H1 (cell line): Measurements from ENCODE around the gene SEMA3F. TPM values are rescaled to one million over a fixed set of nuclear protein-coding genes. Genes with fewer than 3 reads are reported as not detected.

ENCODE experiments used
- CTCF ChIA-PET: fragments of 300-600 bp; sonication (Branson Sonifier 250); formaldehyde crosslinking; loops from one replicate; lab custom pipeline; 2021; ENCODE audit not compliant: partially characterized antibody; lab: Charles Lee
- POLR2A ChIA-PET: fragments of 300-600 bp; sonication (Branson Sonifier 250); formaldehyde crosslinking; loops from one replicate; lab custom pipeline; 2021; ENCODE audit warnings: inconsistent platforms; ENCODE audit not compliant: partially characterized antibody; lab: Charles Lee
- DNase-seq, 2 experiments: peaks; one replicate each; pipeline versions ENCODE4 v3.0.0 to v3.0.0-alpha.2; 2010 to 2022; ENCODE audit warnings: low spot score in 2 of 2, low read depth in 1 of 2, mixed read lengths in 1 of 2
- FAIRE-seq: peaks from 2 replicates; lab custom pipeline; 2011; peaks lifted over from hg19 to GRCh38; lab: Jason Lieb, UNC
- H2AFZ ChIP-seq: 2 replicates; pipeline ENCODE4 v1.8.1; 2012; ENCODE audit warnings: low read length, inconsistent platforms
- H2AK5ac ChIP-seq: 2 replicates; pipeline ENCODE4 v1.6.1; 2013; ENCODE audit warnings: low read depth, low read length
- H2BK120ac ChIP-seq: replicated peaks from 2 replicates; pipeline ENCODE3; 2013; ENCODE audit warnings: low read depth, low read length, inconsistent platforms
- H2BK12ac ChIP-seq: 2 replicates; pipeline ENCODE4 v1.6.1; 2013; ENCODE audit warnings: low read depth, low read length
- H2BK15ac ChIP-seq: 2 replicates; pipeline ENCODE4 v1.6.1; 2013; ENCODE audit warnings: low read length
- H2BK20ac ChIP-seq: 2 replicates; pipeline ENCODE4 v1.6.1; 2013; ENCODE audit warnings: low read length
- H2BK5ac ChIP-seq: 2 replicates; pipeline ENCODE4 v1.6.1; 2013; ENCODE audit warnings: low read depth, low read length
- H3K14ac ChIP-seq: 2 replicates; pipeline ENCODE4 v1.6.1; 2013; ENCODE audit warnings: inconsistent platforms; ENCODE audit not compliant: insufficient read length
- H3K18ac ChIP-seq: 2 replicates; pipeline ENCODE4 v1.6.1; 2013; ENCODE audit warnings: low read length; ENCODE audit errors: extremely low read depth
- H3K23ac ChIP-seq: 2 replicates; pipeline ENCODE4 v1.6.1; 2013; ENCODE audit warnings: inconsistent platforms; ENCODE audit not compliant: insufficient read length
- H3K23me2 ChIP-seq: 2 replicates; pipeline ENCODE4 v1.6.1; 2013; ENCODE audit warnings: low read depth, low read length
- H3K27ac ChIP-seq: 2 replicates; pipeline ENCODE4 v1.6.1; 2011; ENCODE audit warnings: low read depth, low read length, inconsistent platforms
- H3K27me3 ChIP-seq, 4 experiments: replicated peaks in 1 of 4; 1 replicate in 1 of 4; 2 replicates in 3 of 4; pipeline versions ENCODE4 v1.6.1 to v1.8.1; 2011 to 2013; ENCODE audit warnings: low read length in 3 of 4, mild to moderate bottlenecking in 3 of 4, inconsistent platforms in 2 of 4, mixed read lengths in 2 of 4, moderate library complexity in 1 of 4; ENCODE audit not compliant: control insufficient read depth in 3 of 4, insufficient read depth in 3 of 4; ENCODE audit errors: extremely low read depth in 1 of 4
- H3K36me3 ChIP-seq, 4 experiments: 2 replicates each; pipeline versions ENCODE4 v1.6.1 to v1.8.1; 2011 to 2013; ENCODE audit warnings: mild to moderate bottlenecking in 4 of 4, low read length in 3 of 4, moderate library complexity in 2 of 4, control low read depth in 1 of 4, inconsistent platforms in 1 of 4; ENCODE audit not compliant: insufficient read depth in 4 of 4, control insufficient read depth in 2 of 4
- H3K4ac ChIP-seq: replicated peaks from 2 replicates; pipeline ENCODE3; 2013; ENCODE audit warnings: low read length, low read depth, mixed read lengths, inconsistent platforms; ENCODE audit not compliant: insufficient read length
- H3K4me1 ChIP-seq, 4 experiments: replicated peaks in 1 of 4; 1 replicate in 1 of 4; 2 replicates in 3 of 4; pipeline versions ENCODE4 v1.6.1 to v1.8.1; 2011 to 2013; ENCODE audit warnings: low read length in 3 of 4, inconsistent platforms in 2 of 4, mixed read lengths in 1 of 4; ENCODE audit not compliant: insufficient read depth in 4 of 4, control insufficient read depth in 3 of 4
- H3K4me2 ChIP-seq, 2 experiments: 2 replicates each; pipeline versions ENCODE4 v1.6.1 to v1.8.1; 2011 to 2013; ENCODE audit warnings: low read depth in 2 of 2, low read length in 2 of 2, control low read depth in 1 of 2, inconsistent platforms in 1 of 2, mild to moderate bottlenecking in 1 of 2; ENCODE audit not compliant: insufficient read depth in 1 of 2
- H3K4me3 ChIP-seq, 4 experiments: fragments of 200-600, 300-600 bp in 1 of 4; sonication (generic), shearing (Covaris generic), sonication (Bioruptor Twin) in 1 of 4; 2 replicates each; pipeline versions ENCODE4 v1.5.1 to v1.8.1; 2011 to 2016; ENCODE audit warnings: low read length in 4 of 4, low read depth in 3 of 4, control low read depth in 2 of 4, inconsistent platforms in 2 of 4, mild to moderate bottlenecking in 2 of 4, mixed read lengths in 1 of 4, moderate library complexity in 1 of 4; ENCODE audit not compliant: insufficient read depth in 2 of 4; ENCODE audit errors: extremely low read depth in 1 of 4
- H3K56ac ChIP-seq: replicated peaks from 2 replicates; pipeline ENCODE3; 2013; ENCODE audit warnings: low read depth, mild to moderate bottlenecking, mixed read lengths, low read length, inconsistent platforms; ENCODE audit not compliant: insufficient read length
- H3K79me1 ChIP-seq: 2 replicates; pipeline ENCODE4 v1.6.1; 2013; ENCODE audit warnings: low read depth, low read length, control low read depth
- H3K79me2 ChIP-seq, 2 experiments: 2 replicates each; pipeline versions ENCODE4 v1.6.1 to v1.8.1; 2012 to 2013; ENCODE audit warnings: low read length in 2 of 2, mild to moderate bottlenecking in 2 of 2, inconsistent platforms in 1 of 2; ENCODE audit not compliant: insufficient read depth in 2 of 2, control insufficient read depth in 1 of 2
- H3K9ac ChIP-seq, 4 experiments: replicated peaks in 1 of 4; 1 replicate in 1 of 4; 2 replicates in 3 of 4; pipeline versions ENCODE4 v1.6.1 to v1.8.1; 2011 to 2013; ENCODE audit warnings: low read depth in 3 of 4, low read length in 3 of 4, control low read depth in 2 of 4, mild to moderate bottlenecking in 2 of 4, moderate library complexity in 2 of 4, inconsistent platforms in 1 of 4; ENCODE audit errors: extremely low read depth in 1 of 4
- H3K9me3 ChIP-seq, 2 experiments: 2 replicates each; pipeline versions ENCODE4 v1.6.1 to v1.8.1; 2012 to 2013; ENCODE audit warnings: mild to moderate bottlenecking in 2 of 2, moderate library complexity in 2 of 2, control low read depth in 1 of 2, inconsistent platforms in 1 of 2, low read depth in 1 of 2, low read length in 1 of 2, mixed read lengths in 1 of 2; ENCODE audit not compliant: insufficient read depth in 2 of 2
- H4K20me1 ChIP-seq, 2 experiments: replicated peaks in 1 of 2; 2 replicates each; pipeline versions ENCODE3 to v1.8.1; 2011 to 2013; ENCODE audit warnings: inconsistent platforms in 2 of 2, low read length in 2 of 2, mild to moderate bottlenecking in 1 of 2; ENCODE audit not compliant: insufficient read depth in 2 of 2, control insufficient read depth in 1 of 2
- H4K5ac ChIP-seq: 2 replicates; pipeline ENCODE4 v1.6.1; 2013; ENCODE audit warnings: low read length, low read depth, mixed read lengths, inconsistent platforms; ENCODE audit not compliant: insufficient read length
- H4K8ac ChIP-seq: 2 replicates; pipeline ENCODE4 v1.8.0; 2013; ENCODE audit warnings: mild to moderate bottlenecking, moderate library complexity, low read length, inconsistent platforms; ENCODE audit not compliant: insufficient read depth; ENCODE audit errors: extremely low read depth
- H4K91ac ChIP-seq: replicated peaks from 2 replicates; pipeline ENCODE3; 2013; ENCODE audit warnings: low read length, mixed read lengths, inconsistent platforms; ENCODE audit not compliant: insufficient read length
- CTBP2 ChIP-seq: IDR thresholded peaks from 2 replicates; pipeline ENCODE4 v1.7.0; 2011; ENCODE audit warnings: borderline replicate concordance, mild to moderate bottlenecking, moderate library complexity, mixed read lengths, low read length; ENCODE audit not compliant: insufficient read depth, insufficient read length
- NRF1 ChIP-seq: IDR thresholded peaks from 2 replicates; pipeline ENCODE4 v1.6.1; 2011; ENCODE audit warnings: mild to moderate bottlenecking, low read depth, low read length, improper control_type of control experiment
- POLR2AphosphoS5 ChIP-seq: IDR thresholded peaks from 2 replicates; pipeline ENCODE4 v1.6.1; 2011; ENCODE audit warnings: low read depth, low read length
- RAD21 ChIP-seq, 2 experiments: IDR thresholded peaks in 1 of 2; conservative IDR thresholded peaks in 1 of 2; 2 replicates each; pipeline ENCODE4 v1.6.1; 2011; ENCODE audit warnings: low read depth in 2 of 2, low read length in 2 of 2, improper control_type of control experiment in 1 of 2, inconsistent platforms in 1 of 2, mild to moderate bottlenecking in 1 of 2, moderate library complexity in 1 of 2
- YY1 ChIP-seq: IDR thresholded peaks from 2 replicates; pipeline ENCODE4 v1.6.1; 2011; ENCODE audit warnings: low read depth, mild to moderate bottlenecking, low read length
- WGBS, 2 experiments: shearing (Covaris generic) in 1 of 2; methylation state at CpG; one replicate each; pipeline versions ENCODE4 v1.1.6 to v1.1.7; 2013 to 2015; ENCODE audit warnings: low lambda C conversion rate in 2 of 2, mixed read lengths in 2 of 2, inconsistent platforms in 1 of 2, low coverage in 1 of 2, missing lambda C conversion rate in 1 of 2; ENCODE audit not compliant: insufficient replicate concordance in 2 of 2, insufficient coverage in 1 of 2, insufficient read length in 1 of 2; ENCODE audit errors: extremely low coverage in 1 of 2, missing lambda C conversion rate in 1 of 2; 5-methylcytosine and 5-hydroxymethylcytosine counted together
- polyA plus RNA-seq, 7 experiments: library from polyadenylated mRNA; depleted of rRNA in 3 of 7; stranded (reverse) in 5 of 7; unstranded in 2 of 7; fragments of >200 nt in 5 of 7; fragments of 200-250 nt in 2 of 7; gene quantifications; 1 replicate in 5 of 7; 2 replicates in 1 of 7; 4 replicates in 1 of 7; pipeline versions ENCODE4 v1.2.1 to v1.2.3, GENCODE V29; 2011 to 2013; ENCODE audit warnings: missing spikeins in 2 of 7, mixed read lengths in 2 of 7
- total RNA-seq: library from RNA; stranded (reverse); fragmentation: NEBNext Ultra II Directional; extraction: Animal tissue kit (Norgen Biotek cat#: 25700); gene quantifications from 2 replicates; pipeline ENCODE4 v1.2.1, GENCODE V29; 2021

Gene SEMA3F
- total and polyA plus RNA-seq, 2 of the 8 experiments (the other 6 are each of a cell fraction or from before 2014, with no cell fraction given), result 20.3 to 37.0 TPM

DNA sequence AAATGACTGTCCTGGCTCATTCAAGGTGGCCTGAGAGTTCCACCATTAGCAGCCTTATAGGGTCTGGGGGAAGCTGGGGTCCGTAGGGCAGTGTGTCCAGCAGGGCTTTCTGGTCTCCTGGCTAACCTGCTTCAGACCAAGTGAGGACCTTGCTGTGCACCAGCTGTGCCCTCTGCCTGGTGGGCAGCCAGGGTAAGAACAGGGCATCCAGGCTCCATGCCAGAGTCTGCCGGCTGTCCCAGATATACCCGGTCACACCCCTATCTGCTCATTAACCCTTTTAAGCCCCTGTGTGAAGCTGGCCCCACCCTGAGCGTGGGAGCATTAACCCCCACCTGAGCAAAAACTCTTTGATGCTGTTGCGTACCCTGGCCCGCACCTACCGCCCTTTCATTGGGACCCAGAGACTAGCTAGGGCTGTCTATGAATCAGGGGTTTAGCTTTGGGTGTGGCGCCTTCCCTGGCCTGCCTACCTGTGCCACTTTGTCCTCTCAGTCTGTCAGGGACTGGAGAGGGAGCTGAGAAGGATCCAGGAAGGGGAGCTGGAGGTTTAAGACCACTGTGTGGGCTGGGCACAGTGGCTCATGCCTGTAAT is 17.6 kb downstream of the SEMA3F start:
- CTCF ChIA-PET, result interaction anchor here (0.8 to 25.0 kb wide), 17 partner anchors 9 to 69 kb away, joined by 3 to 299 read pairs (median 7); partner anchors contain the start of gene GNAT1

More for the DNA sequence above, 17.6 kb downstream of the SEMA3F start:
- H3K4me2 ChIP-seq, result no peak overlapping the region
- H2BK5ac ChIP-seq, result 0 out of 2 replicates have a peak overlapping the region, but pooled peaks have one; percentile 9
- no peaks in the 10 kb centered on the region for H3K27me3 ChIP-seq
- no peak for TF ChIP-seq POLR2AphosphoS5
- no peak for TF ChIP-seq NRF1
- TF ChIP-seq YY1, result no peak
- TF ChIP-seq RAD21 (IDR thresholded peaks at IDR 0.05 in 1 of 2, conservative IDR thresholded peaks at IDR 0.05 in 1 of 2; ENCODE audit: low read depth in 2 of 2, low read length in 2 of 2), result no peak
- TF ChIP-seq CTBP2, result no peak
- no peak overlapping the region for H3K9ac ChIP-seq
- no peak overlapping the region for H2BK12ac ChIP-seq
- peaks cover 0 to 10% (median 3%) of the 10 kb centered on the region in 4 experiments; a peak in 3 of 7 replicates for H3K4me1 ChIP-seq
- peaks cover 6 to 16% of the 10 kb centered on the region in 2 experiments for H4K20me1 ChIP-seq
- H4K5ac ChIP-seq, result no peak overlapping the region
- H3K27ac ChIP-seq, result no peak overlapping the region
- H2AFZ ChIP-seq, result no peak overlapping the region
- H4K8ac ChIP-seq, result no peak overlapping the region
- no peak overlapping the region for H4K91ac ChIP-seq
- no peak overlapping the region for H3K4me3 ChIP-seq
- H3K23ac ChIP-seq, result no peak overlapping the region
- H3K4ac ChIP-seq, result no peak overlapping the region
- no peak overlapping the region for H2BK120ac ChIP-seq
- FAIRE-seq (no peak), DNase-seq (no peak)
- no peak overlapping the region for H3K18ac ChIP-seq
- H3K56ac ChIP-seq, result no peak overlapping the region
- no peak overlapping the region for H3K14ac ChIP-seq
- POLR2A ChIA-PET, result interaction anchor here (0.8 to 7.2 kb wide), 6 partner anchors 9 to 57 kb away, joined by 3 to 34 read pairs (median 4); no protein-coding TSS in a partner anchor
- no peak overlapping the region for H2AK5ac ChIP-seq
- peaks cover 15% of the 10 kb centered on the region for H3K79me1 ChIP-seq
- 90% methylated on average over 8 of the region's 8 CpGs; no CpG with 5 or more reads in 1 of the 2 experiments for WGBS, 2 experiments
- no peaks in the 10 kb centered on the region for H3K23me2 ChIP-seq
- peaks cover 0 to 3% of the 10 kb centered on the region in 2 experiments; a peak in 1 of 4 replicates for H3K79me2 ChIP-seq
- H2BK20ac ChIP-seq, result no peak overlapping the region
- H3K36me3 ChIP-seq, result peaks cover 7 to 25% (median 13%) of the 10 kb centered on the region in 4 experiments
- H3K9me3 ChIP-seq, result no peaks in the 10 kb centered on the region
- H2BK15ac ChIP-seq, result no peak overlapping the region
